Endometrium (tissue), 2 donors: Measurements from ENCODE around the gene FLT3.
"Not testable (repeated sequence)": the region's sequence is repeated elsewhere in the genome, so short reads cannot be mapped to it uniquely, and the experiment has no call there.

Source experiments
- FAIRE-seq: peaks from 2 replicates; lab custom pipeline; 2012; peaks lifted over from hg19 to GRCh38; lab: Jason Lieb, UNC
- donor health status: control.
- donor health status: control.

FLT3 gene

GRCh38 chr13:27972478-27972820 lies 127.9 kb downstream of the FLT3 start:
- no peak for FAIRE-seq

GRCh38 chr13:27971776-27972477 lies 128.4 kb downstream of the FLT3 start:
- FAIRE-seq, result no peak

GRCh38 chr13:27971236-27971645 lies 129.1 kb downstream of the FLT3 start:
- FAIRE-seq, result no peak

- FAIRE-seq, result no peak
These were observed 129.8 kb downstream of the FLT3 start for GRCh38 chr13:27970382-27971235.

GRCh38 chr13:27969866-27970229 lies 130.5 kb downstream of the FLT3 start:
- no peak for FAIRE-seq

- FAIRE-seq, result no peak
These were observed 131.1 kb downstream of the FLT3 start, which contains the start of gene CDX2 for GRCh38 chr13:27969082-27969865. TSS of gene CDX2 (minus strand) at chr13:27969315. CDS start at chr13:27969006, 309 bp downstream.

GRCh38 chr13:27968316-27969081 lies 131.9 kb downstream of the FLT3 start:
- no peak for FAIRE-seq

- no peak for FAIRE-seq
These were observed 132.6 kb downstream of the FLT3 start for GRCh38 chr13:27967736-27968315.

GRCh38 chr13:27967203-27967735 lies 133.1 kb downstream of the FLT3 start:
- no peak for FAIRE-seq

GRCh38 chr13:27966641-27967202 lies 133.7 kb downstream of the FLT3 start:
- FAIRE-seq, result no peak

GRCh38 chr13:27965740-27966640 lies 134.4 kb downstream of the FLT3 start:
- FAIRE-seq, result no peak

GRCh38 chr13:27965343-27965739 lies 135.0 kb downstream of the FLT3 start:
- no peak for FAIRE-seq

GRCh38 chr13:27964741-27965323 lies 135.5 kb downstream of the FLT3 start:
- no peak for FAIRE-seq

- FAIRE-seq, result not testable (repeated sequence)
These were observed 136.2 kb downstream of the FLT3 start for GRCh38 chr13:27964206-27964605.

GRCh38 chr13:27963491-27963890 lies 136.9 kb downstream of the FLT3 start:
- FAIRE-seq, result no peak

GRCh38 chr13:27962982-27963381 lies 137.4 kb downstream of the FLT3 start:
- FAIRE-seq, result no peak

GRCh38 chr13:27962128-27962841 lies 138.1 kb downstream of the FLT3 start:
- no peak for FAIRE-seq

GRCh38 chr13:27961227-27962085 lies 138.9 kb downstream of the FLT3 start:
- FAIRE-seq, result no peak
